Adrenal gland (tissue), 12 donors: ENCODE measurements around the gene RASL10A. TPM values are rescaled to one million over a fixed set of nuclear protein-coding genes. Genes with fewer than 3 reads are reported as not detected.

ENCODE experiments used
- DNase-seq, 7 donors: peaks; one replicate each; pipeline ENCODE4 v3.0.0-alpha.2; 2019 to 2020
- H3K27ac ChIP-seq, 5 donors: fragments of 200-600 bp; sonication (generic) in 4 of 5; 1 replicate in 3 of 5; 2 replicates in 2 of 5; pipeline versions ENCODE4 v1.5.1 to v1.8.0; 2016 to 2020; ENCODE audit warnings: mild to moderate bottlenecking in 1 of 5
- H3K27me3 ChIP-seq: fragments of 200-600 bp; 2 replicates; pipeline ENCODE4 v1.8.0; 2021
- H3K36me3 ChIP-seq, 2 donors: fragments of 200-600 bp; replicated peaks in 1 of 2; 1 replicate in 1 of 2; 2 replicates in 1 of 2; pipeline versions ENCODE4 v1.5.1 to v1.8.0; 2018 to 2022
- H3K4me1 ChIP-seq, 2 donors: fragments of 200-600 bp; replicated peaks in 1 of 2; 1 replicate in 1 of 2; 2 replicates in 1 of 2; pipeline versions ENCODE4 v1.5.1 to v1.8.0; 2018 to 2021
- H3K4me3 ChIP-seq, 4 donors: fragments of 200-600 bp; sonication (generic) in 3 of 4; one replicate each; pipeline ENCODE4 v1.5.1; 2016 to 2018
- H3K9me3 ChIP-seq, 3 donors: fragments of 200-600 bp; sonication (generic) in 1 of 3; replicated peaks in 1 of 3; 1 replicate in 2 of 3; 2 replicates in 1 of 3; pipeline versions ENCODE4 v1.5.1 to v1.8.0; 2016 to 2021
- CTCF ChIP-seq, 6 experiments: fragments of 450-650 bp in 4 of 6; fragments of 200-600 bp in 2 of 6; sonication (generic) in 1 of 6; IDR thresholded peaks; 1 replicate in 5 of 6; 2 replicates in 1 of 6; pipeline versions ENCODE4 v1.5.1 to v1.8.0; 2016 to 2021; ENCODE audit warnings: antibody characterized with exemption in 6 of 6, mild to moderate bottlenecking in 2 of 6, moderate library complexity in 1 of 6
- POLR2A ChIP-seq, 2 donors: fragments of 450-650 bp; IDR thresholded peaks; one replicate each; pipeline ENCODE4 v1.6.1; 2017; ENCODE audit warnings: antibody characterized with exemption in 2 of 2, mild to moderate bottlenecking in 2 of 2, moderate library complexity in 1 of 2
- WGBS, 4 donors: extraction: QIAGEN DNeasy Blood & Tissue Kit in 2 of 4; methylation state at CpG; one replicate each; pipeline versions ENCODE4 v1.1.5 to v1.1.7; 2013 to 2017; 5-methylcytosine and 5-hydroxymethylcytosine counted together
- intact Hi-C, 2 donors: fragments of 100-400 bp; cut with DNase I; formaldehyde crosslinking; loops; one replicate each; pipeline versions ENCODE4 v1.14.1 to v1.15.0; 2022 to 2023
- polyA plus RNA-seq, 3 donors: library from polyadenylated mRNA; stranded (reverse); fragments of 200-250 nt in 2 of 3; fragments of 350-450 nt in 1 of 3; fragmentation: Illumina TruSeq in 1 of 3; extraction: RNeasy Lipid Tissue Mini Kit (QIAGEN cat#74804) in 1 of 3; gene quantifications; one replicate each; pipeline ENCODE4 v1.2.3, GENCODE V29; 2013 to 2014
- total RNA-seq, 9 donors: library from RNA; depleted of rRNA in 4 of 9; stranded (reverse); fragments of >200 nt in 4 of 9; fragments of 120-200 nt in 1 of 9; fragmentation: NEBNext Ultra II Directional in 1 of 9; extraction: Animal tissue kit (Norgen Biotek cat#: 25700) in 1 of 9; gene quantifications; one replicate each; pipeline versions ENCODE4 v1.1.0 to v1.2.4, GENCODE V29; 2013 to 2023
- donor health status: healthy with polysubstance abuse.
- donor health status: Bipolar disorder and iron deficiency.
- donor health status: DM: yes; HTN: yes; CAD: no.
- donor health status: DM: no; HTN: no; CAD: no.
- donor health status: DM: no; HTN: no; CAD: no.
- donor health status: DM: yes; HTN: yes; CAD: no.

RASL10A gene
- total and polyA plus RNA-seq, 12 donors = 0.33 to 14.4 (median 1.8) TPM

- H3K27ac ChIP-seq = no peak overlapping the region
- peaks cover 0 to 20% of the 10 kb centered on the region in 2 donors for H3K4me1 ChIP-seq
- TF ChIP-seq CTCF (IDR thresholded peaks at IDR 0.05) (no peak), POLR2A (IDR thresholded peaks at IDR 0.05) (no peak)
- DNase-seq = no peak
- intact Hi-C loops = no loop called here
- H3K4me3 ChIP-seq = no peak overlapping the region
- H3K9me3 ChIP-seq = no peaks in the 10 kb centered on the region
- no peaks in the 10 kb centered on the region for H3K27me3 ChIP-seq
- WGBS, 4 donors = 93 to 98% (median 94%) methylated on average over 2 of the region's 2 CpGs
- peaks cover 0 to 81% of the 10 kb centered on the region in 2 donors for H3K36me3 ChIP-seq
These were observed 26.3 kb upstream of the RASL10A start for GRCh38 chr22:29341849-29342127.

- H3K9me3 ChIP-seq = no peaks in the 10 kb centered on the region
- intact Hi-C loops = no loop called here
- H3K27me3 ChIP-seq = no peaks in the 10 kb centered on the region
- WGBS, 4 donors = 94 to 97% (median 95%) methylated on average over 23 to 25 of the region's 25 CpGs
- peaks cover 0 to 83% of the 10 kb centered on the region in 2 donors for H3K36me3 ChIP-seq
- H3K4me3 ChIP-seq = no peak overlapping the region
- no peak for DNase-seq
- peaks cover 0 to 20% of the 10 kb centered on the region in 2 donors for H3K4me1 ChIP-seq
- TF ChIP-seq POLR2A (IDR thresholded peaks at IDR 0.05) = no peak
- no peak for TF ChIP-seq CTCF (IDR thresholded peaks at IDR 0.05)
- no peak overlapping the region for H3K27ac ChIP-seq
These were observed 25.8 kb upstream of the RASL10A start for GRCh38 chr22:29341056-29341848.

GRCh38 chr22:29340566-29340965 lies 25.1 kb upstream of the RASL10A start:
- H3K36me3 ChIP-seq = peaks cover 0 to 83% of the 10 kb centered on the region in 2 donors

More at GRCh38 chr22:29340566-29340965, 25.1 kb upstream of the RASL10A start:
- H3K4me1 ChIP-seq = peaks cover 0 to 20% of the 10 kb centered on the region in 2 donors
- H3K9me3 ChIP-seq = no peaks in the 10 kb centered on the region
- no peak for DNase-seq
- no peaks in the 10 kb centered on the region for H3K27me3 ChIP-seq
- no peak overlapping the region for H3K4me3 ChIP-seq
- TF ChIP-seq CTCF (IDR thresholded peaks at IDR 0.05) (no peak), POLR2A (IDR thresholded peaks at IDR 0.05) (no peak)
- intact Hi-C loops = no loop called here
- no peak overlapping the region for H3K27ac ChIP-seq
- WGBS, 4 donors = 79 to 94% (median 90%) methylated on average over 8 of the region's 8 CpGs; no CpG with 5 or more reads in 1 of the 4 donors
